Left lung (tissue), 10 donors: ENCODE data around the gene KRTAP10-7. TPM values are rescaled to one million over a fixed set of nuclear protein-coding genes. Genes with fewer than 3 reads are reported as not detected.
A peak's percentile ranks its signal among the peaks of the same experiment; 100 is the strongest.
"Not testable (repeated sequence)": the region's sequence is repeated elsewhere in the genome, so short reads cannot be mapped to it uniquely, and the experiment has no call there.

Experiments used
- ATAC-seq: fragments of 200-7000 bp; cut with Tn5 transposase; one replicate; pipeline ENCODE4 v1.9.1; 2020; ENCODE audit warnings: moderate library complexity
- DNase-seq, 4 donors: peaks; one replicate each; pipeline ENCODE4 v3.0.0-alpha.2; 2013 to 2020
- H3K27ac ChIP-seq, 2 donors: fragments of 200-600 bp; sonication (generic) in 1 of 2; one replicate each; pipeline versions ENCODE4 v1.5.0 to v1.8.0; 2020 to 2021
- H3K27me3 ChIP-seq, 2 donors: fragments of 200-600 bp; sonication (generic) in 1 of 2; one replicate each; pipeline versions ENCODE4 v1.5.0 to v1.8.0; 2020 to 2021
- H3K36me3 ChIP-seq, 2 donors: fragments of 200-600 bp; sonication (generic) in 1 of 2; one replicate each; pipeline versions ENCODE4 v1.5.0 to v1.8.0; 2020 to 2021
- H3K4me1 ChIP-seq, 2 donors: fragments of 200-600 bp; one replicate each; pipeline ENCODE4 v1.8.0; 2021
- H3K4me3 ChIP-seq, 2 donors: fragments of 200-600 bp; sonication (generic) in 1 of 2; one replicate each; pipeline versions ENCODE4 v1.5.0 to v1.8.0; 2020 to 2021; ENCODE audit warnings: mild to moderate bottlenecking in 1 of 2
- H3K9me3 ChIP-seq, 2 donors: fragments of 200-600 bp; sonication (generic) in 1 of 2; one replicate each; pipeline versions ENCODE4 v1.5.0 to v1.8.0; 2020 to 2021
- intact Hi-C, 2 donors: fragments of 100-400 bp; cut with DNase I; formaldehyde crosslinking; loops; one replicate each; pipeline versions ENCODE4 v1.11.2 to v1.14.2; 2022
- polyA plus RNA-seq, 6 donors: library from polyadenylated mRNA; unstranded; fragments of 120-200 nt; gene quantifications; one replicate each; pipeline ENCODE4 v1.2.1, GENCODE V29; 2013; ENCODE audit not compliant: insufficient read length in 6 of 6
- total RNA-seq, 2 donors: library from RNA; stranded (reverse); fragmentation: NEBNext Ultra II Directional; extraction: Animal tissue kit (Norgen Biotek cat#: 25700); gene quantifications; one replicate each; pipeline ENCODE4 v1.2.1, GENCODE V29; 2021
- TF ChIP-seq, protein P1 (sequence below), 2 donors: fragments of 200-600 bp; sonication (generic) in 1 of 2; IDR thresholded peaks; one replicate each; pipeline versions ENCODE4 v1.5.0 to v1.8.0; 2021; ENCODE audit warnings: antibody characterized with exemption in 2 of 2
- donor health status: DM: no; HTN: yes; CAD: no.
- donor health status: DM: no; HTN: no; CAD: no.

KRTAP10-7 gene
- total and polyA plus RNA-seq, 8 donors = not detected

- no peak within 1 kb of the TSS for H3K4me3 ChIP-seq
Observed at GRCh38 chr21:44626673-44627143, 26.3 kb downstream of the KRTAP10-7 start, which contains the start of gene KRTAP10-9. Gene KRTAP10-9, plus strand, starts transcription at chr21:44627093. Its CDS starts 79 bp downstream, at chr21:44627172.

GRCh38 chr21:44627181-44627822, 26.9 kb downstream of the KRTAP10-7 start:
- H3K36me3 ChIP-seq, H3K27ac ChIP-seq, intact Hi-C loops, ATAC-seq, H3K4me1 ChIP-seq, H3K4me3 ChIP-seq: not testable (repeated sequence)
- H3K27me3 ChIP-seq = peaks cover 0 to 26% of the 10 kb centered on the region in 2 donors
- H3K9me3 ChIP-seq = peaks cover 3 to 43% of the 10 kb centered on the region in 2 donors
- DNase-seq = peak in 1 of 4 donors; percentile 39

More at GRCh38 chr21:44626673-44627143, 26.3 kb downstream of the KRTAP10-7 start, which contains the start of gene KRTAP10-9:
- intact Hi-C loops = no loop called here
- Histone ChIP-seq H3K9me3 (peaks cover 3 to 37% of the 10 kb centered on the region in 2 donors), H3K36me3 (no peaks in the 10 kb centered on the region), H3K27me3 (peaks cover 0 to 26% of the 10 kb centered on the region in 2 donors), H3K4me1 (no peaks in the 10 kb centered on the region), H3K27ac (no peak within 1 kb of the TSS)
- ATAC-seq = no peak
- DNase-seq = peak in 1 of 4 donors; percentile 31
- TF ChIP-seq, protein P1, sequence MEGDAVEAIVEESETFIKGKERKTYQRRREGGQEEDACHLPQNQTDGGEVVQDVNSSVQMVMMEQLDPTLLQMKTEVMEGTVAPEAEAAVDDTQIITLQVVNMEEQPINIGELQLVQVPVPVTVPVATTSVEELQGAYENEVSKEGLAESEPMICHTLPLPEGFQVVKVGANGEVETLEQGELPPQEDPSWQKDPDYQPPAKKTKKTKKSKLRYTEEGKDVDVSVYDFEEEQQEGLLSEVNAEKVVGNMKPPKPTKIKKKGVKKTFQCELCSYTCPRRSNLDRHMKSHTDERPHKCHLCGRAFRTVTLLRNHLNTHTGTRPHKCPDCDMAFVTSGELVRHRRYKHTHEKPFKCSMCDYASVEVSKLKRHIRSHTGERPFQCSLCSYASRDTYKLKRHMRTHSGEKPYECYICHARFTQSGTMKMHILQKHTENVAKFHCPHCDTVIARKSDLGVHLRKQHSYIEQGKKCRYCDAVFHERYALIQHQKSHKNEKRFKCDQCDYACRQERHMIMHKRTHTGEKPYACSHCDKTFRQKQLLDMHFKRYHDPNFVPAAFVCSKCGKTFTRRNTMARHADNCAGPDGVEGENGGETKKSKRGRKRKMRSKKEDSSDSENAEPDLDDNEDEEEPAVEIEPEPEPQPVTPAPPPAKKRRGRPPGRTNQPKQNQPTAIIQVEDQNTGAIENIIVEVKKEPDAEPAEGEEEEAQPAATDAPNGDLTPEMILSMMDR (IDR thresholded peaks at IDR 0.05) = no peak

- ATAC-seq, H3K4me3 ChIP-seq, intact Hi-C loops, H3K27ac ChIP-seq, H3K4me1 ChIP-seq, H3K36me3 ChIP-seq: not testable (repeated sequence)
- H3K9me3 ChIP-seq = peaks cover 3 to 47% of the 10 kb centered on the region in 2 donors
- peaks cover 0 to 26% of the 10 kb centered on the region in 2 donors for H3K27me3 ChIP-seq
- peak in 1 of 4 donors; percentile 34 for DNase-seq
Observed at GRCh38 chr21:44627831-44628233, 27.4 kb downstream of the KRTAP10-7 start.

DNA sequence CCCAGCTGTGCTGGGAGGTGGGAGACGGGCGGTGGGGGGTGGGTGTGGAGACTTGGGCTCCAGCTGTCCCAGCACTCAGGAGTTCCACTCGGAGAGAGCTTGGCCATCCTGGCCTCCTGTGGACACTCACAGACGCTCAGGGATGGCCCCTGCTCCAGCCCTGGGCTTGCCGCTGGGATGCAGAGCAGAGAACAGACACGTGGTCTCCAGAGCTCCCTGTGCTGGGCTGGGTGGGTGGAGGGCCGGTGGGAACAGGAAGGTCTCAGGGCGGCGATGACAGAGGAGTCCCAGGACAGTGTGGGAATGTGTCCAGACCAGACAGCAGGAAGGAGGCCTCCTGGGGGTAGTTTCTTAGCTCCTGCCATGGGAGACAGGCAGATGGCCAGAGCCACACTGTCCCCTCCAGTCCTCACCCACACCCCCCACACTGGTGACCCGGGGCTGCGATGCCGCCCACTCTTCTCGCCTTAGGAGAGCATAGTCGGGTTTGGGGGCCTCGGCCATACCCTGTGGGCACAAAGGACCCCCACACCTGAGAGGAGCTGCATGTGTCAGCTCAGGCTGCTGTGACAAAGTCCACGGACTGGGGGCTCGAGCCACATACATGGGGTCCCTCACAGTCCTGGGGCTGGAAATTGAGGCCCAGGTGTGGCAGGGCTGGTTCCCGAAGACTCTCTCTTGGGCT, 28.5 kb downstream of the KRTAP10-7 start:
- Histone ChIP-seq H3K27ac (no peak overlapping the region), H3K9me3 (peaks cover 3 to 37% of the 10 kb centered on the region in 2 donors), H3K36me3 (no peaks in the 10 kb centered on the region), H3K27me3 (peaks cover 0 to 26% of the 10 kb centered on the region in 2 donors), H3K4me1 (no peaks in the 10 kb centered on the region), H3K4me3 (no peak overlapping the region)
- TF ChIP-seq, protein P1 (IDR thresholded peaks at IDR 0.05) = no peak
- ATAC-seq = no peak
- intact Hi-C loops = no loop called here
- peak in 1 of 4 donors; percentile 39 for DNase-seq

DNA sequence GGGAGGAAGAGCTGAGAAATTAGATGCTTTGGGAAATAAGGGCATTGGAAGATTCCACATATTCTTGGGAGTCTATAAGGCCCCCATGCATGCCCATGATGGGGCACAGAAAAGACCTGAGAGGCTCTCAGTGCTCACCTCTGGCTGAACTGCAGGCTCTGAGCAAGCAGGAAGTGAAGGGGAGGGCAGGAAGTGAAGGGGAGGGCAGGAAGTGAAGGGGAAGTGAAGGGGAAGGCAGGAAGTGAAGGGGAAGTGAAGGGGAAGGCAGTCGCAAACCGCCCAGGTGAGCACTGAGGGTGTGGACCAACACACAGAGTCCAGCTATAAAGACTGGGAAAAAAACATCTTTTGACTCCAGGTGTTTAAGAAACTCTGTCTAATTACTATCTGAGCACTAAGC, 30.0 kb downstream of the KRTAP10-7 start:
- no peaks in the 10 kb centered on the region for H3K4me1 ChIP-seq
- no peaks in the 10 kb centered on the region for H3K36me3 ChIP-seq
- H3K27me3 ChIP-seq = peaks cover 0 to 27% of the 10 kb centered on the region in 2 donors
- no peak overlapping the region for H3K27ac ChIP-seq
- H3K4me3 ChIP-seq = no peak overlapping the region
- peaks cover 0 to 23% of the 10 kb centered on the region in 2 donors for H3K9me3 ChIP-seq
- ATAC-seq (no peak), DNase-seq (no peak)
- TF ChIP-seq, protein P1 (IDR thresholded peaks at IDR 0.05) = no peak
- intact Hi-C loops = no loop called here

DNA sequence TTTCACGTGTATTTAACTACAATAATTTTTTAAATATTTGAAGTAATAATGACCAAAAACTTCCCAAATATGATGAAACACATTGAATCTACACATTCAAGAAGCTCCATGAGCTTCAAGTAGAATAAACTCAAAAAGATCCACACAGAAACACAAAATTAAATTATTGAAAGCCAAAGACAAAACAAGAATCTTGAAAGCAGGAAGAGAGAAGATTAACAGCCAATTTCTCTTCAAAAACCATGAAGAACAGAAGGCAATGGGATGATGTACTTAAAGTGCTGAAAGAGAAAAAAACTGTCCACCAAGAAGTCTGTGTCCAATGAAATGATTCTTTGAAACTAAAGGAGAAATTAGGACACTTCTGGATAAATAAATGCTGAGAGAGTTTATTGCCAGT, 31.7 kb downstream of the KRTAP10-7 start:
- H3K36me3 ChIP-seq = no peaks in the 10 kb centered on the region
- ATAC-seq (no peak), DNase-seq (no peak)
- H3K27me3 ChIP-seq = peaks cover 0 to 31% of the 10 kb centered on the region in 2 donors
- H3K27ac ChIP-seq = no peak overlapping the region
- TF ChIP-seq, protein P1 (IDR thresholded peaks at IDR 0.05) = no peak
- no peaks in the 10 kb centered on the region for H3K4me1 ChIP-seq
- peaks cover 0 to 23% of the 10 kb centered on the region in 2 donors for H3K9me3 ChIP-seq
- intact Hi-C loops = no loop called here
- H3K4me3 ChIP-seq = no peak overlapping the region
